ENCODE measurements around the gene NRXN3.

Gene NRXN3

GRCh38 chr14:79321070-79321469, 1150.9 kb downstream of the NRXN3 start:
- no peak overlapping the region for H3K4me3 Mint-ChIP-seq
- no peak overlapping the region for H3K27ac Mint-ChIP-seq
- H3K4me1 Mint-ChIP-seq: peaks cover 48% of the 10 kb centered on the region
- H3K9me3 Mint-ChIP-seq: no peaks in the 10 kb centered on the region
- H3K36me3 Mint-ChIP-seq (ENCODE audit: low read depth): peaks cover 7% of the 10 kb centered on the region
- H3K27me3 Mint-ChIP-seq (ENCODE audit: low read depth, poor library complexity): no peaks in the 10 kb centered on the region
- no peak for TF ChIP-seq CTCF (IDR thresholded peaks at IDR 0.05)
- no peak for DNase-seq

- Mint-ChIP-seq H3K27me3 (ENCODE audit: low read depth, poor library complexity) (peaks cover 4% of the 10 kb centered on the region), H3K9me3 (no peaks in the 10 kb centered on the region), H3K36me3 (ENCODE audit: low read depth) (no peaks in the 10 kb centered on the region), H3K27ac (peak overlapping the region; percentile 31), H3K4me1 (peaks cover 23% of the 10 kb centered on the region), H3K4me3 (no peak overlapping the region)
- TF ChIP-seq CTCF (IDR thresholded peaks at IDR 0.05): no peak
- DNase-seq: no peak
Measured at GRCh38 chr14:79325071-79325470, 1154.9 kb downstream of the NRXN3 start.

- DNase-seq: no peak
- H3K9me3 Mint-ChIP-seq: no peaks in the 10 kb centered on the region
- peaks cover 4% of the 10 kb centered on the region for H3K27me3 Mint-ChIP-seq (ENCODE audit: low read depth, poor library complexity)
- no peaks in the 10 kb centered on the region for H3K36me3 Mint-ChIP-seq (ENCODE audit: low read depth)
- no peak overlapping the region for H3K4me3 Mint-ChIP-seq
- H3K27ac Mint-ChIP-seq: no peak overlapping the region
- H3K4me1 Mint-ChIP-seq: peaks cover 27% of the 10 kb centered on the region
- no peak for TF ChIP-seq CTCF (IDR thresholded peaks at IDR 0.05)
Measured at GRCh38 chr14:79325557-79325956, 1155.4 kb downstream of the NRXN3 start.

GRCh38 chr14:79328863-79329262, 1158.7 kb downstream of the NRXN3 start:
- Mint-ChIP-seq H3K9me3 (no peaks in the 10 kb centered on the region), H3K27ac (no peak overlapping the region), H3K27me3 (ENCODE audit: low read depth, poor library complexity) (peaks cover 4% of the 10 kb centered on the region), H3K4me1 (peaks cover 49% of the 10 kb centered on the region), H3K36me3 (ENCODE audit: low read depth) (no peaks in the 10 kb centered on the region), H3K4me3 (no peak overlapping the region)
- DNase-seq: no peak
- TF ChIP-seq CTCF (IDR thresholded peaks at IDR 0.05): no peak

- Mint-ChIP-seq H3K4me1 (peaks cover 31% of the 10 kb centered on the region), H3K4me3 (no peak overlapping the region), H3K9me3 (peaks cover 5% of the 10 kb centered on the region), H3K36me3 (ENCODE audit: low read depth) (peaks cover 6% of the 10 kb centered on the region), H3K27me3 (ENCODE audit: low read depth, poor library complexity) (peaks cover 4% of the 10 kb centered on the region), H3K27ac (no peak overlapping the region)
- no peak for DNase-seq
- no peak for TF ChIP-seq CTCF (IDR thresholded peaks at IDR 0.05)
Measured at GRCh38 chr14:79331830-79332229, 1161.7 kb downstream of the NRXN3 start.

GRCh38 chr14:79332504-79333197, 1162.5 kb downstream of the NRXN3 start:
- Mint-ChIP-seq H3K4me1 (peaks cover 33% of the 10 kb centered on the region), H3K27ac (no peak overlapping the region), H3K27me3 (ENCODE audit: low read depth, poor library complexity) (no peaks in the 10 kb centered on the region), H3K9me3 (peaks cover 5% of the 10 kb centered on the region), H3K4me3 (peak overlapping the region; percentile 16), H3K36me3 (ENCODE audit: low read depth) (peaks cover 6% of the 10 kb centered on the region)
- DNase-seq: no peak
- no peak for TF ChIP-seq CTCF (IDR thresholded peaks at IDR 0.05)

All from nephron progenitor cell (in vitro differentiated cells).